ENCODE results near the gene LAPTM5. TPM values are rescaled to one million over a fixed set of nuclear protein-coding genes. Genes with fewer than 3 reads are reported as not detected.
A peak's percentile ranks its signal among the peaks of the same experiment; 100 is the strongest.
"Not testable (repeated sequence)": the region's sequence is repeated elsewhere in the genome, so short reads cannot be mapped to it uniquely, and the experiment has no call there.

The LAPTM5 gene
- 28.6 and 69.4 TPM in 2 replicates for total RNA-seq

- peak in 1 of 2 donors; percentile 48 for DNase-seq (ENCODE audit: low read depth in 2 of 2)
Measured at GRCh38 chr1:30757352-30758120, at the start of gene LAPTM5. TSS of gene LAPTM5 (minus strand) at chr1:30757774. CDS start at chr1:30757745, 29 bp downstream.

GRCh38 chr1:30806381-30807317, 49.1 kb upstream of the LAPTM5 start:
- DNase-seq (ENCODE audit: low read depth in 2 of 2): no peak

- DNase-seq (ENCODE audit: low read depth in 2 of 2): no peak
Measured at GRCh38 chr1:30805304-30806003, 47.9 kb upstream of the LAPTM5 start.

GRCh38 chr1:30804822-30805221, 47.2 kb upstream of the LAPTM5 start:
- DNase-seq (ENCODE audit: low read depth in 2 of 2): no peak

- no peak for DNase-seq (ENCODE audit: low read depth in 2 of 2)
Measured at GRCh38 chr1:30804352-30804751, 46.8 kb upstream of the LAPTM5 start.

GRCh38 chr1:30803562-30803961, 46.0 kb upstream of the LAPTM5 start:
- no peak for DNase-seq (ENCODE audit: low read depth in 2 of 2)

- DNase-seq (ENCODE audit: low read depth in 2 of 2): peak in 1 of 2 donors; percentile 59
Measured at GRCh38 chr1:30801771-30802198, 44.2 kb upstream of the LAPTM5 start.

- no peak for DNase-seq (ENCODE audit: low read depth in 2 of 2)
Measured at GRCh38 chr1:30799233-30799511, 41.6 kb upstream of the LAPTM5 start.

- DNase-seq (ENCODE audit: low read depth in 2 of 2): no peak
Measured at GRCh38 chr1:30798389-30799232, 41.0 kb upstream of the LAPTM5 start.

GRCh38 chr1:30795026-30795425, 37.5 kb upstream of the LAPTM5 start:
- no peak for DNase-seq (ENCODE audit: low read depth in 2 of 2)

- DNase-seq (ENCODE audit: low read depth in 2 of 2): no peak
Measured at GRCh38 chr1:30794260-30794659, 36.7 kb upstream of the LAPTM5 start.

- no peak for DNase-seq (ENCODE audit: low read depth in 2 of 2)
Measured at GRCh38 chr1:30793209-30793608, 35.6 kb upstream of the LAPTM5 start.

GRCh38 chr1:30791868-30792267, 34.3 kb upstream of the LAPTM5 start:
- no peak for DNase-seq (ENCODE audit: low read depth in 2 of 2)

GRCh38 chr1:30790850-30791778, 33.5 kb upstream of the LAPTM5 start:
- no peak for DNase-seq (ENCODE audit: low read depth in 2 of 2)

GRCh38 chr1:30790256-30790525, 32.6 kb upstream of the LAPTM5 start:
- not testable (repeated sequence) for DNase-seq (ENCODE audit: low read depth in 2 of 2)

- no peak for DNase-seq (ENCODE audit: low read depth in 2 of 2)
Measured at GRCh38 chr1:30789388-30790255, 32.0 kb upstream of the LAPTM5 start.

- DNase-seq (ENCODE audit: low read depth in 2 of 2): no peak
Measured at GRCh38 chr1:30788580-30789387, 31.2 kb upstream of the LAPTM5 start.

GRCh38 chr1:30787856-30788495, 30.4 kb upstream of the LAPTM5 start:
- DNase-seq (ENCODE audit: low read depth in 2 of 2): no peak

Data from dermis microvascular lymphatic vessel endothelial cell (primary cell).